Uterus (tissue), 4 donors: ENCODE results near the gene IL21R. TPM values are rescaled to one million over a fixed set of nuclear protein-coding genes. Genes with fewer than 3 reads are reported as not detected.
"Not testable (repeated sequence)": the region's sequence is repeated elsewhere in the genome, so short reads cannot be mapped to it uniquely, and the experiment has no call there.

Experiments
- DNase-seq, 2 donors: peaks; one replicate each; pipeline ENCODE4 v3.0.0-alpha.2; 2019 to 2020
- H3K27ac ChIP-seq, 2 donors: fragments of 200-600 bp; sonication (generic); 1 replicate in 1 of 2; 2 replicates in 1 of 2; pipeline ENCODE4 v1.5.1; 2016 to 2018
- H3K27me3 ChIP-seq, 2 donors: fragments of 200-600 bp; sonication (generic); one replicate each; pipeline ENCODE4 v1.5.1; 2018 to 2019; ENCODE audit warnings: control low read depth in 1 of 2
- H3K36me3 ChIP-seq, 2 donors: fragments of 200-600 bp; sonication (generic); one replicate each; pipeline ENCODE4 v1.5.1; 2019; ENCODE audit warnings: control low read depth in 1 of 2
- H3K4me1 ChIP-seq, 2 donors: fragments of 200-600 bp; sonication (generic); one replicate each; pipeline ENCODE4 v1.5.1; 2018 to 2019; ENCODE audit warnings: control low read depth in 1 of 2
- H3K4me3 ChIP-seq, 2 donors: fragments of 200-600 bp; sonication (generic); 1 replicate in 1 of 2; 2 replicates in 1 of 2; pipeline ENCODE4 v1.5.1; 2018 to 2019; ENCODE audit warnings: mild to moderate bottlenecking in 1 of 2
- H3K9me3 ChIP-seq, 2 donors: fragments of 200-600 bp; sonication (generic); one replicate each; pipeline ENCODE4 v1.5.1; 2019; ENCODE audit warnings: control low read depth in 1 of 2
- POLR2A ChIP-seq, 2 donors: fragments of 450-650 bp; IDR thresholded peaks; one replicate each; pipeline ENCODE4 v1.6.1; 2016; ENCODE audit warnings: antibody characterized with exemption in 2 of 2, mild to moderate bottlenecking in 1 of 2, moderate library complexity in 1 of 2
- intact Hi-C: fragments of 100-400 bp; cut with DNase I; formaldehyde crosslinking; loops from one replicate; pipeline ENCODE4 v1.15.1; 2023; ENCODE audit warnings: low total_unique reads
- total RNA-seq, 4 donors: library from RNA; depleted of rRNA in 3 of 4; stranded (reverse); fragments of >200 nt in 3 of 4; gene quantifications; one replicate each; pipeline versions ENCODE4 v1.1.0 to v1.2.4, GENCODE V29; 2014 to 2023
- TF ChIP-seq, protein P1 (sequence below), 4 experiments: fragments of 200-600 bp in 2 of 4; fragments of 450-650 bp in 2 of 4; sonication (generic) in 2 of 4; IDR thresholded peaks; one replicate each; pipeline ENCODE4 v1.5.1; 2016 to 2019; ENCODE audit warnings: antibody characterized with exemption in 4 of 4, mild to moderate bottlenecking in 2 of 4, moderate library complexity in 1 of 4
- donor health status: DM: yes; HTN: yes; CAD: no.

Gene IL21R
- total RNA-seq, 4 donors from 2014 or later: 0.21 to 0.46 TPM; not detected in 2

DNA sequence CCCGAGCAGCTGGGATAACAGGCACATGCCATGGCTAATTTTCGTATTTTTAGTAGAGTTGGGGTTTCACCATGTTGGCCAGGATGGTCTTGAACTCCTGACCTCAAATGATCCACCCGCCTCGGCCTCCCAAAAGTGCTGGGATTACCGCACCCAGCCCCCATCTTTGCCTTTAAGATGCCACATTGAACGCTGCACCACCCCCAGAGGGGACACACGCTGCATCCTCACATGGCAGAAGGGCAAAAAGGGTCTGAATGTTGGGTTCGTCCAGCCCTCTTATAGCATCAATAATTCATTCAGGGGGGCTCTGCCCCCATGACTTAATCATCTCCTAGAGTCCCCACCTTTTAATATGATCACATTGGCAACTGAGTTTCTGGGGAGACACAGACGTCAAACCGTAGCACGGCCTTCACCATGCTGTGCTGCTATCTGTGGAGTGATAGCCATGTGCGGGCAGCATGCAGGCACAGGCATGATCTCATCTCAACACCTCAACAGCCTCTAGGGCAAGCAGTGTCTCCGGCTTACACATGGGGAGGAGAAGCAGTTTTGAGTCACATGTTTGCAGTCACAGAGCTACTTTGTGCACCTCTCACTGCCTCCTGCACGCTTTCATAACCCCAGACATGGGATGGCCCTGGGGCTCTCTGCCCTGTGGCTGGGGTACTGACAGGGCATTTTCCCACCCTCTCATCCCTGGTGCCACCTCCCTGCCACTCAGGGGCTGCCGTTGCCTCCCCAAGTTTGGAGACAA lies 30.0 kb downstream of the IL21R start:
- Histone ChIP-seq H3K27ac (no peak overlapping the region), H3K36me3 (no peaks in the 10 kb centered on the region), H3K4me1 (no peaks in the 10 kb centered on the region), H3K9me3 (no peaks in the 10 kb centered on the region), H3K4me3 (no peak overlapping the region), H3K27me3 (no peaks in the 10 kb centered on the region)
- no peak for DNase-seq
- TF ChIP-seq, protein P1, sequence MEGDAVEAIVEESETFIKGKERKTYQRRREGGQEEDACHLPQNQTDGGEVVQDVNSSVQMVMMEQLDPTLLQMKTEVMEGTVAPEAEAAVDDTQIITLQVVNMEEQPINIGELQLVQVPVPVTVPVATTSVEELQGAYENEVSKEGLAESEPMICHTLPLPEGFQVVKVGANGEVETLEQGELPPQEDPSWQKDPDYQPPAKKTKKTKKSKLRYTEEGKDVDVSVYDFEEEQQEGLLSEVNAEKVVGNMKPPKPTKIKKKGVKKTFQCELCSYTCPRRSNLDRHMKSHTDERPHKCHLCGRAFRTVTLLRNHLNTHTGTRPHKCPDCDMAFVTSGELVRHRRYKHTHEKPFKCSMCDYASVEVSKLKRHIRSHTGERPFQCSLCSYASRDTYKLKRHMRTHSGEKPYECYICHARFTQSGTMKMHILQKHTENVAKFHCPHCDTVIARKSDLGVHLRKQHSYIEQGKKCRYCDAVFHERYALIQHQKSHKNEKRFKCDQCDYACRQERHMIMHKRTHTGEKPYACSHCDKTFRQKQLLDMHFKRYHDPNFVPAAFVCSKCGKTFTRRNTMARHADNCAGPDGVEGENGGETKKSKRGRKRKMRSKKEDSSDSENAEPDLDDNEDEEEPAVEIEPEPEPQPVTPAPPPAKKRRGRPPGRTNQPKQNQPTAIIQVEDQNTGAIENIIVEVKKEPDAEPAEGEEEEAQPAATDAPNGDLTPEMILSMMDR (IDR thresholded peaks at IDR 0.05): no peak
- TF ChIP-seq POLR2A (IDR thresholded peaks at IDR 0.05): no peak
- intact Hi-C loops: no loop called here

DNA sequence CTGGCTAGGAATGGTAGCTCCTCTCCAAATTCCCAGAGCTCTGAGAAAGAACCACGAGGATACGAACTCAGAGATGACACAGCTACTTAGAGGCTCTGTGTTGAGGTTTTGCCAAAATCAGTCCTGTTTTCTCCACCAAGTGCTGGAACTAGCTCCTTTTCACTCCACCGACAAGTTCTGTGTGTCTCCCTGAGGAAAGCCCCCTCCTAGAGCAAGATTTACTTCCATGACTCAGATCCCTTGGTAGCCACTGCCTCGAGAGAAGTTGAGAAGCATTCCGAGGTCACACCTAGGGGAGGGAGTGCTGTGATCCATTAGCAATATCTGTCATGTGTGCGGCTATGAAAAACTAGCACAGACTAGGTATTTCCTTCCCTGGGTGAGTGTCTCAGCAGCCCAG lies 30.6 kb downstream of the IL21R start:
- no peak for TF ChIP-seq POLR2A (IDR thresholded peaks at IDR 0.05)
- TF ChIP-seq, protein P1 (IDR thresholded peaks at IDR 0.05): no peak
- Histone ChIP-seq H3K9me3 (no peaks in the 10 kb centered on the region), H3K36me3 (no peaks in the 10 kb centered on the region), H3K4me1 (no peaks in the 10 kb centered on the region), H3K4me3 (no peak overlapping the region), H3K27ac (no peak overlapping the region), H3K27me3 (no peaks in the 10 kb centered on the region)
- intact Hi-C loops: no loop called here
- DNase-seq: peak in 1 of 2 donors; percentile 2

DNA sequence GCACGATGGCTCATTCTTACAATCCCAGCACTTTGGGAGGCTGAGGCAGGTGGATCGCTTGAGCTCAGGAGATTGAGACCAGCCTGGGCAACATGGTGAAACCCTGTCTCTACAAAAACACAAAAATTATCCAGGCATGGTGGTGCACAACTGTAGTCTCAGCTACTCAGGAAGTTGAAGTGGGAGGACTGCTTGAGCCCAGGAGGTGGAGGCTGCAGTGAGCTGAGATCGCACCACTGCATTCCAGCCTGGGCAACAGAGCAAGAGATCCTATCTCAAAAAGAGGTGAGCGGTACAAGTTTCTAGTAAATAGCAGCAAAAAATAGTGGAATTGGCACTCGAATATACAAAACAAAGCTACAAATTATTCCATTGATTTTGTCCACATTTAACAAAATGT lies 31.2 kb downstream of the IL21R start:
- intact Hi-C loops, H3K4me3 ChIP-seq, H3K4me1 ChIP-seq, H3K9me3 ChIP-seq, H3K27ac ChIP-seq, DNase-seq, H3K27me3 ChIP-seq, H3K36me3 ChIP-seq: not testable (repeated sequence)

DNA sequence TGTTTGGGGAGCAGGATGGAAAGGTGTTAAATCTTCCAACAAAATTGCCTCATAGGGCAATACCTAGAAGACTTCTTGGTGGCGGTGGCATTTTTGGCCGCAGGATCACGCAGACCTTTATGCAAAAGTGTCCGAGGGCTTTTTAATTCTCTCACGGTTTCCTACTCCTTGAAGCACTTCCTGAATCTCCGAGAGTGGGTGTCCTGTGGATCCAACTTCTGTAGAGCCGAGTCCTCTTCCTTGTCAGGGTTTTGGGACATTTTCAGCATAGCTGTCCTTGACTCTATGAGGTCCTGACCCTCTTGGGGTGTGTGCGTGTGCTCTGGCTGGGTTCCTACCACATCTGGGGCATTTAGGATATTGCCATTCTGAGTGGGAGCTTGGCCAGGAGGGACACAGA lies 31.7 kb downstream of the IL21R start:
- Histone ChIP-seq H3K9me3 (no peaks in the 10 kb centered on the region), H3K27ac (no peak overlapping the region), H3K4me1 (no peaks in the 10 kb centered on the region), H3K36me3 (no peaks in the 10 kb centered on the region), H3K27me3 (no peaks in the 10 kb centered on the region), H3K4me3 (no peak overlapping the region)
- intact Hi-C loops: no loop called here
- DNase-seq: no peak
- TF ChIP-seq, protein P1 (IDR thresholded peaks at IDR 0.05): no peak
- no peak for TF ChIP-seq POLR2A (IDR thresholded peaks at IDR 0.05)

DNA sequence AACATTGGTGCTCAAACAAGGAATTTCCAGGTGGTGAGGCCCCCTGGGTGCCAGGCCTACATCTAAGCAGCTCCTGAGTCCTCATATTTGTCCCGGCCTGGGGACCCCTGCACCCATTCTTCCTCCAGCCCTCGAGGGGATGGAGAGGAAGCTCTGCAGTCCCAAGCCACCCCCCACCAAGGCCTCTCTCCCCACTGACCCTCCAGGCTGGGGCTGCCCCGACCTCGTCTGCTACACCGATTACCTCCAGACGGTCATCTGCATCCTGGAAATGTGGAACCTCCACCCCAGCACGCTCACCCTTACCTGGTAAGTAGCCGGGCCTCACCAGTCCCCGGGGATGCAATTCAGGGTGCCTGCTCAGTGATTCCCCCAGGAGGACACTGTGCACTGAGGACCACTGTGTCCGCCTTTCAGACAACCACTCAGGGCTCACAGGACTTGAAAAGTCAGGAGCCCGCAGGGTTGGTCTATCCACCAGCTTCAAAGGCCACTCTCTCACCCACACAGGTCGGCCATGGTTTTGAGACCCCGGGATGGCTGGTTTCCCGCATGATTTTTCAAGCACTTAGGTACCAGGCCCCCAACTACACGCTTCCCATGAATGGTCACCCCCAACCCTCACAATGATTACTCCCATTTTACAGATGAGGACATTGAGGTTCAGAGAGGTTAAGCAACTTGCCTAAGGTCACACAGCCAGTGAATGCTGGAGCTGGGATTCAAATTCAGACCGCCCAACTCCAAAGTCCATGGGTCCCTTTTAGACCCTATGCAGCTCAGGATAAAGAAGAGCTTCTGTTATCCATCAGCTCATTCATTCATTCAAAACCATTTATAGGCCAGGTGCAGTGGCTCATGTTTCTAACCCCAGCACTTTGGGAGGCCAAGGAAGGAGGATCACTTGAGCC lies 32.4 kb downstream of the IL21R start:
- intact Hi-C loops: no loop called here
- no peak for TF ChIP-seq POLR2A (IDR thresholded peaks at IDR 0.05)
- TF ChIP-seq, protein P1 (IDR thresholded peaks at IDR 0.05): no peak
- DNase-seq: peak in 1 of 2 donors; percentile 1
- Histone ChIP-seq H3K36me3 (no peaks in the 10 kb centered on the region), H3K27me3 (no peaks in the 10 kb centered on the region), H3K27ac (no peak overlapping the region), H3K4me1 (no peaks in the 10 kb centered on the region), H3K4me3 (no peak overlapping the region), H3K9me3 (no peaks in the 10 kb centered on the region)

- intact Hi-C loops, H3K4me1 ChIP-seq, H3K4me3 ChIP-seq, DNase-seq, H3K36me3 ChIP-seq, H3K27me3 ChIP-seq, H3K9me3 ChIP-seq, H3K27ac ChIP-seq: not testable (repeated sequence)
Observed at GRCh38 chr16:27435146-27435545, 33.2 kb downstream of the IL21R start.
